Heart right ventricle (tissue), 16 donors: ENCODE data around the gene NT5DC3. TPM values are rescaled to one million over a fixed set of nuclear protein-coding genes. Genes with fewer than 3 reads are reported as not detected.
"Not testable (repeated sequence)": the region's sequence is repeated elsewhere in the genome, so short reads cannot be mapped to it uniquely, and the experiment has no call there.

Experiments used
- ATAC-seq, 8 donors: fragments of 200-7000 bp; cut with Tn5 transposase; one replicate each; pipeline ENCODE4 v1.9.1; 2020; ENCODE audit warnings: mild to moderate bottlenecking in 8 of 8, moderate library complexity in 8 of 8, moderate number of reproducible peaks in 1 of 8
- DNase-seq, 2 donors: peaks; one replicate each; pipeline ENCODE4 v3.0.0-alpha.2; 2020
- H3K27ac ChIP-seq, 10 donors: fragments of 200-600 bp; sonication (generic) in 2 of 10; one replicate each; pipeline versions ENCODE4 v1.5.0 to v1.8.0; 2020 to 2022; ENCODE audit warnings: mild to moderate bottlenecking in 3 of 10
- H3K27me3 ChIP-seq, 7 donors: fragments of 200-600 bp; one replicate each; pipeline ENCODE4 v1.8.0; 2021 to 2022; ENCODE audit warnings: mild to moderate bottlenecking in 2 of 7
- H3K36me3 ChIP-seq, 9 donors: fragments of 200-600 bp; sonication (generic) in 1 of 9; one replicate each; pipeline versions ENCODE4 v1.5.0 to v1.8.0; 2020 to 2022; ENCODE audit warnings: mild to moderate bottlenecking in 2 of 9
- H3K4me1 ChIP-seq, 9 donors: fragments of 200-600 bp; sonication (generic) in 1 of 9; one replicate each; pipeline versions ENCODE4 v1.5.0 to v1.8.0; 2020 to 2022; ENCODE audit warnings: mild to moderate bottlenecking in 4 of 9
- H3K4me3 ChIP-seq, 10 donors: fragments of 200-600 bp; sonication (generic) in 2 of 10; one replicate each; pipeline versions ENCODE4 v1.5.0 to v1.8.0; 2020 to 2022; ENCODE audit warnings: mild to moderate bottlenecking in 7 of 10, moderate library complexity in 2 of 10
- H3K9me3 ChIP-seq, 11 donors: fragments of 200-600 bp in 10 of 11; sonication (generic) in 2 of 11; one replicate each; pipeline versions ENCODE4 v1.5.0 to v1.8.0; 2013 to 2022; ENCODE audit warnings: mild to moderate bottlenecking in 2 of 11, control low read depth in 1 of 11, moderate library complexity in 1 of 11
- CTCF ChIP-seq, 9 donors: fragments of 200-600 bp; sonication (generic) in 2 of 9; IDR thresholded peaks; one replicate each; pipeline versions ENCODE4 v1.5.0 to v1.8.0; 2021 to 2022; ENCODE audit warnings: antibody characterized with exemption in 9 of 9, mild to moderate bottlenecking in 5 of 9, moderate library complexity in 1 of 9
- WGBS, 2 donors: extraction: QIAGEN DNeasy Blood & Tissue Kit; methylation state at CpG; one replicate each; pipeline ENCODE4 v1.1.7; 2013; ENCODE audit warnings: inconsistent platforms in 1 of 2; 5-methylcytosine and 5-hydroxymethylcytosine counted together
- intact Hi-C, 10 donors: fragments of 100-400 bp; cut with DNase I; formaldehyde crosslinking; loops; one replicate each; pipeline versions ENCODE4 v1.11.1 to v1.14.2; 2022
- polyA plus RNA-seq, 2 donors: library from polyadenylated mRNA; stranded (reverse); fragments of 200-250 nt; gene quantifications; one replicate each; pipeline ENCODE4 v1.2.3, GENCODE V29; 2013
- total RNA-seq, 10 donors: library from RNA; stranded (reverse); fragmentation: NEBNext Ultra II Directional in 3 of 10; extraction: Animal tissue kit (Norgen Biotek cat#: 25700) in 3 of 10; gene quantifications; one replicate each; pipeline versions ENCODE4 v1.2.1 to v1.2.4, GENCODE V29; 2021 to 2023
- donor health status: Arrhythmogenic right ventricular cardiomyopathy.
- donor health status: ischemic (EF 13 %, LVEDD 7.1; RV severe dilation, severe dysfunction).
- donor health status: healthy with polysubstance abuse.
- donor health status: DM: no; HTN: yes; CAD: no.
- donor health status: DM: no; HTN: no; CAD: no.
- donor health status: ischemic (EF 25% LVEDD 6.9; RV normal size, moderate dysfunction).
- donor health status: ischemic (EF 25% LVEDD 5.7; RV mildly dilated, moderate dysfunction).
- donor health status: healthy.
- donor health status: DM: yes; HTN: yes; CAD: no.
- donor health status: Ischemic cardiomyopathy.
- donor health status: ischemic (EF 35%, LVEDD 5.7; RV mildly dilated, moderate dysfunction).
- donor health status: nonischemic (EF 11% LVEDD 7.7; RV severe dilation, severe dysfunction).
- donor health status: DM: yes; HTN: yes; CAD: no.
- donor health status: PGD.
- donor health status: ischemic (EF 29% LVEDD 5.4; RV normal size, mild dysfunction).
- donor health status: nonischemic (EF 23%, LVEDD 6.1; RV moderate dilation, normal function).

The NT5DC3 gene
- total and polyA plus RNA-seq, 12 donors: 1.0 to 4.9 (median 3.4) TPM

GRCh38 chr12:103839103-103839502, 1.9 kb downstream of the NT5DC3 start:
- 89 to 93% methylated on average over 4 of the region's 4 CpGs for WGBS, 2 donors
- Histone ChIP-seq H3K9me3 (no peaks in the 10 kb centered on the region), H3K36me3 (no peaks in the 10 kb centered on the region), H3K27ac (no peak overlapping the region), H3K4me1 (peaks cover 0 to 25% (median 8%) of the 10 kb centered on the region in 9 donors), H3K4me3 (no peak overlapping the region), H3K27me3 (no peaks in the 10 kb centered on the region)
- intact Hi-C loops: no loop called here
- ATAC-seq (no peak), DNase-seq (no peak)
- no peak for TF ChIP-seq CTCF (IDR thresholded peaks at IDR 0.05)

GRCh38 chr12:103838254-103838914, 2.6 kb downstream of the NT5DC3 start:
- H3K36me3 ChIP-seq: no peaks in the 10 kb centered on the region
- H3K4me3 ChIP-seq: no peak overlapping the region
- 98 to 100% methylated on average over 1 of the region's 1 CpG for WGBS, 2 donors
- H3K4me1 ChIP-seq: peaks cover 0 to 27% (median 8%) of the 10 kb centered on the region in 9 donors
- no peak overlapping the region for H3K27ac ChIP-seq
- no peaks in the 10 kb centered on the region for H3K27me3 ChIP-seq
- TF ChIP-seq CTCF (IDR thresholded peaks at IDR 0.05): no peak
- no peak for ATAC-seq
- DNase-seq: no peak
- no peaks in the 10 kb centered on the region for H3K9me3 ChIP-seq
- intact Hi-C loops: no loop called here

DNA sequence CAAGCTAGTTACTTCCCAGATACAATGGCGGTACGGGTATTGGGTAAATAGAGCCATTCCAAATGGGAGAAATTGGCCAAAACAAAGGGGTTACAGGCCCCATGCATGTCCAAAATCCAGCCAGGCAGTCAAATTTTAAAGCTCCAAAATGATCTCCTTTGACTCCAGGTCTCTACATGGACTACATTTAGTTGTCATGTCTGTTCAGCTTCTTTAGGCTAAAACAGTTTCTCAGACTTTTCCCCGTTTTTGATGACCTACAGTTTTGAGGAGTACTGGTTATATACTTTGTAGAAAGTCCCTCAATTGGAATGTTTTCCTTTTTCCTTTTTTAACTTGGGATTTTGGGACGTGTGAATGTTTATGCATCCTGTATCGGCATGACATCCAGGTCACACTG, 4.7 kb downstream of the NT5DC3 start:
- no peak overlapping the region for H3K27ac ChIP-seq
- intact Hi-C loops: no loop called here
- 86 to 89% methylated on average over 5 of the region's 5 CpGs for whole genome bisulfite sequencing, 2 donors
- ATAC-seq: no peak
- no peak for DNase-seq
- no peak overlapping the region for H3K4me3 ChIP-seq
- no peak for TF ChIP-seq CTCF (IDR thresholded peaks at IDR 0.05)
- H3K36me3 ChIP-seq: no peaks in the 10 kb centered on the region
- no peaks in the 10 kb centered on the region for H3K9me3 ChIP-seq
- H3K27me3 ChIP-seq: no peaks in the 10 kb centered on the region
- H3K4me1 ChIP-seq: peaks cover 0 to 34% (median 6%) of the 10 kb centered on the region in 9 donors

DNA sequence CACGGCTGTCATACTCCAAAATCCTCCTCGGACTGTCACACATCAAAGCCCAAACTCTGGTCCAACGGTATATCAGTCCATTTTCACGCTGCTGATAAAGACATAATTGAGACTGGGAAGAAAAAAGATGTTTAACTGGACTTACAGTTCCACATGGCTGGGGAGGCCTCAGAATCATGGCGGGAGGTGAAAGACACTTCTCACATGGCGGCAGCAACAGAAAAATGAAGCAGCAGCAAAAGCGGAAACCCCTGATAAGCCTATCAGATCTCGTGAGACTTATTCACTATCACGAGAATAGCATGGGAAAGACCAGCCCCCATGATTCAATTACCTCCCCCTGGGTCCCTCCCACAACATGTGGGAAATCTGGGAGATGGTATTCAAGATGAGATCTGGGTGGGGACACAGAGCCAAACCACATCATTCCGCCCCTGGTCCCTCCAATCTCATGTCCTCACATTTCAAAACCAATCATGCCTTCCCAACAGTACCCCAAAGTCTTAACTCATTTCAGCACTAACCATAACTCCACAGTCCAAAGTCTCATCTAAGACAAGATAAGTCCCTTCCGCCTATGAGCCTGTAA, 5.2 kb downstream of the NT5DC3 start:
- H3K4me3 ChIP-seq, H3K9me3 ChIP-seq, H3K27me3 ChIP-seq, H3K27ac ChIP-seq, H3K36me3 ChIP-seq, ATAC-seq, intact Hi-C loops, DNase-seq: not testable (repeated sequence)
- peaks cover 0 to 34% (median 5%) of the 10 kb centered on the region in 9 donors for H3K4me1 ChIP-seq
- WGBS, 2 donors: 87 to 91% methylated on average over 11 of the region's 11 CpGs

- TF ChIP-seq CTCF (IDR thresholded peaks at IDR 0.05): no peak
- no peaks in the 10 kb centered on the region for H3K27me3 ChIP-seq
- H3K4me1 ChIP-seq: peaks cover 0 to 26% (median 0%) of the 10 kb centered on the region in 9 donors
- no peak overlapping the region for H3K27ac ChIP-seq
- no peak for ATAC-seq
- no peaks in the 10 kb centered on the region for H3K36me3 ChIP-seq
- H3K4me3 ChIP-seq: no peak overlapping the region
- DNase-seq: no peak
- intact Hi-C loops: no loop called here
- WGBS, 2 donors: 96 to 97% methylated on average over 3 of the region's 3 CpGs
- H3K9me3 ChIP-seq: peaks cover 0 to 12% (median 8%) of the 10 kb centered on the region in 11 donors
Observed at GRCh38 chr12:103834942-103835341, 6.1 kb downstream of the NT5DC3 start.
